GM12878 (cell line): ENCODE data around the gene MN1.

Experiments
- CREM ChIP-seq: IDR thresholded peaks from 2 replicates; pipeline ENCODE4 v1.6.1; 2014; ENCODE audit warnings: antibody characterized with exemption, low read depth
- CTCF ChIP-seq, 3 experiments: IDR thresholded peaks in 2 of 3; conservative IDR thresholded peaks in 1 of 3; 2 replicates each; pipeline ENCODE4 v1.5.1; 2011; ENCODE audit warnings: low read depth in 3 of 3, low read length in 3 of 3, mild to moderate bottlenecking in 3 of 3, control low read depth in 2 of 3, moderate library complexity in 2 of 3, inconsistent platforms in 1 of 3, mixed read lengths in 1 of 3; ENCODE audit not compliant: control insufficient read depth in 2 of 3, insufficient read depth in 1 of 3; ENCODE audit errors: extremely low read depth in 1 of 3
- KDM1A ChIP-seq: fragments of 200-600 bp; sonication (generic); IDR thresholded peaks from 2 replicates; pipeline ENCODE4 v1.6.1; 2016; ENCODE audit warnings: borderline replicate concordance
- POLR2AphosphoS5 ChIP-seq: IDR thresholded peaks from 2 replicates; pipeline ENCODE4 v1.6.1; 2011; ENCODE audit warnings: mild to moderate bottlenecking, low read length, inconsistent platforms
- SIN3A ChIP-seq: IDR thresholded peaks from 2 replicates; pipeline ENCODE4 v1.6.1; 2012; ENCODE audit warnings: low read depth, low read length, improper control_type of control experiment
- SIX5 ChIP-seq: IDR thresholded peaks from 2 replicates; pipeline ENCODE4 v1.6.1; 2011; ENCODE audit warnings: mild to moderate bottlenecking, low read depth, low read length, moderate library complexity; ENCODE audit not compliant: severe bottlenecking
- TCF12 ChIP-seq: IDR thresholded peaks from 2 replicates; pipeline ENCODE4 v1.6.1; 2011; ENCODE audit warnings: low read depth, mild to moderate bottlenecking, low read length
- ZSCAN29 ChIP-seq: fragments of 450-650 bp; IDR thresholded peaks from 2 replicates; pipeline ENCODE4 v1.6.1; 2017; ENCODE audit warnings: mild to moderate bottlenecking, moderate library complexity

GRCh38 chr22:27723708-27724107 is 77.8 kb downstream of the MN1 start:
- no peak for TF ChIP-seq SIN3A
- no peak for TF ChIP-seq KDM1A
- no peak for TF ChIP-seq TCF12
- TF ChIP-seq CTCF (IDR thresholded peaks at IDR 0.05 in 2 of 3, conservative IDR thresholded peaks at IDR 0.05 in 1 of 3; ENCODE audit: control insufficient read depth in 2 of 3, extremely low read depth in 1 of 3, insufficient read depth in 1 of 3, low read depth in 3 of 3, low read length in 3 of 3): no peak
- TF ChIP-seq SIX5: no peak
- TF ChIP-seq POLR2AphosphoS5: no peak
- TF ChIP-seq ZSCAN29: no peak
- no peak for TF ChIP-seq CREM
